ENCODE measurements around the gene CD3E. TPM values are rescaled to one million over a fixed set of nuclear protein-coding genes. Genes with fewer than 3 reads are reported as not detected.

The CD3E gene
- total and polyA plus RNA-seq, 4 donors = 0.33 to 2.3 (median 1.8) TPM

GRCh38 chr11:118263112-118263511 lies 41.4 kb upstream of the CD3E start:
- Histone ChIP-seq H3K4me3 (ENCODE audit: low read depth in 1 of 3, low read length in 3 of 3) (peak overlapping the region in 1 of 3 donors; percentile 65), H3K9ac (ENCODE audit: low read depth in 1 of 2, low read length in 2 of 2) (peak overlapping the region in 1 of 2 donors; percentile 80), H3K27ac (ENCODE audit: low read depth in 1 of 2, low read length in 2 of 2) (peak overlapping the region; percentile 80 to 93), H3K9me3 (ENCODE audit: control insufficient read depth in 4 of 4, low read length in 3 of 4) (no peaks in the 10 kb centered on the region), H3K27me3 (ENCODE audit: control insufficient read depth in 4 of 4, insufficient read depth in 4 of 4, low read length in 3 of 4) (no peaks in the 10 kb centered on the region), H3K36me3 (ENCODE audit: control insufficient read depth in 4 of 4, insufficient read depth in 3 of 4, low read depth in 1 of 4, low read length in 3 of 4) (peaks cover 2 to 19% (median 8%) of the 10 kb centered on the region in 4 donors), H3K4me1 (ENCODE audit: control insufficient read depth in 4 of 4, insufficient read depth in 4 of 4, low read length in 3 of 4) (peaks cover 5 to 12% (median 8%) of the 10 kb centered on the region in 4 donors)
- TF ChIP-seq REST (IDR thresholded peaks at IDR 0.05) (no peak), CTCF (IDR thresholded peaks at IDR 0.05; ENCODE audit: low read depth, low read length, missing input control) (no peak), MAX (IDR thresholded peaks at IDR 0.05) (no peak), FOXA2 (IDR thresholded peaks at IDR 0.05) (no peak), RAD21 (IDR thresholded peaks at IDR 0.05) (no peak), HNF4G (IDR thresholded peaks at IDR 0.05) (no peak), ZBTB33 (IDR thresholded peaks at IDR 0.05) (no peak), YY1 (IDR thresholded peaks at IDR 0.05) (no peak), ATF3 (IDR thresholded peaks at IDR 0.05) (no peak), HNF4A (conservative IDR thresholded peaks at IDR 0.05) (no peak), GABPA (IDR thresholded peaks at IDR 0.05 in 1 of 2, conservative IDR thresholded peaks at IDR 0.05 in 1 of 2) (no peak), TAF1 (conservative IDR thresholded peaks at IDR 0.05) (no peak), SP1 (IDR thresholded peaks at IDR 0.05) (no peak), JUND (IDR thresholded peaks at IDR 0.05) (no peak), RXRA (IDR thresholded peaks at IDR 0.05) (no peak)
- 38% methylated on average over 4 of the region's 4 CpGs for WGBS
- no peak for DNase-seq (ENCODE audit: low spot score)

Data from liver (tissue), 9 donors.